ENCODE measurements around the gene PRTFDC1. TPM values are rescaled to one million over a fixed set of nuclear protein-coding genes. Genes with fewer than 3 reads are reported as not detected.

The PRTFDC1 gene
- total and polyA plus RNA-seq, 2 donors (not counting 1 experiment from before 2014, with no cell fraction given): 26.9 to 32.7 TPM

GRCh38 chr10:24821986-24822385 is 130.4 kb downstream of the PRTFDC1 start:
- H3K27ac ChIP-seq (ENCODE audit: insufficient read depth, low read length): no peak overlapping the region
- H3K9ac ChIP-seq (ENCODE audit: insufficient read depth, low read length): no peak overlapping the region
- H3K27me3 ChIP-seq (ENCODE audit: control insufficient read depth, insufficient read depth, low read length): no peaks in the 10 kb centered on the region
- H3K4me3 ChIP-seq (replicated peaks in 1 of 4; ENCODE audit: control extremely low read depth in 1 of 4, insufficient read depth in 1 of 4, low read depth in 3 of 4, low read length in 4 of 4): no peak overlapping the region
- no peaks in the 10 kb centered on the region for H4K20me1 ChIP-seq (ENCODE audit: control insufficient read depth, extremely low read depth, insufficient read depth, low read length)
- no peaks in the 10 kb centered on the region for H3K36me3 ChIP-seq (ENCODE audit: control insufficient read depth, insufficient read depth, low read length)
- no peaks in the 10 kb centered on the region for H3K79me2 ChIP-seq (ENCODE audit: control insufficient read depth, insufficient read depth, low read length)
- no peak overlapping the region for H3K4me2 ChIP-seq (ENCODE audit: extremely low read depth, insufficient read depth, low read length)
- H2AFZ ChIP-seq (ENCODE audit: low read length): no peak overlapping the region
- peak in 1 of 2 donors; percentile 33 for DNase-seq (ENCODE audit: low read depth in 2 of 2)
- no peaks in the 10 kb centered on the region for H3K9me3 ChIP-seq (ENCODE audit: control insufficient read depth, insufficient read depth, low read depth, low read length)
- TF ChIP-seq CTCF (conservative IDR thresholded peaks at IDR 0.05 in 1 of 2, IDR thresholded peaks at IDR 0.05 in 1 of 2; ENCODE audit: low read depth in 1 of 2, low read length in 2 of 2): no peak
- no peak for TF ChIP-seq EZH2 (IDR thresholded peaks at IDR 0.05; ENCODE audit: low read length, missing control alignments)
- peaks cover 2% of the 10 kb centered on the region for H3K4me1 ChIP-seq (ENCODE audit: control insufficient read depth, extremely low read depth, insufficient read depth, low read length)

- no peaks in the 10 kb centered on the region for H3K36me3 ChIP-seq (ENCODE audit: control insufficient read depth, insufficient read depth, low read length)
- no peaks in the 10 kb centered on the region for H3K27me3 ChIP-seq (ENCODE audit: control insufficient read depth, insufficient read depth, low read length)
- no peak overlapping the region for H2AFZ ChIP-seq (ENCODE audit: low read length)
- no peaks in the 10 kb centered on the region for H3K4me1 ChIP-seq (ENCODE audit: control insufficient read depth, extremely low read depth, insufficient read depth, low read length)
- no peak overlapping the region for H3K27ac ChIP-seq (ENCODE audit: insufficient read depth, low read length)
- TF ChIP-seq CTCF (conservative IDR thresholded peaks at IDR 0.05 in 1 of 2, IDR thresholded peaks at IDR 0.05 in 1 of 2; ENCODE audit: low read depth in 1 of 2, low read length in 2 of 2) (no peak), EZH2 (IDR thresholded peaks at IDR 0.05; ENCODE audit: low read length, missing control alignments) (no peak)
- H3K9me3 ChIP-seq (ENCODE audit: control insufficient read depth, insufficient read depth, low read depth, low read length): no peaks in the 10 kb centered on the region
- no peak overlapping the region for H3K4me2 ChIP-seq (ENCODE audit: extremely low read depth, insufficient read depth, low read length)
- no peak overlapping the region for H3K4me3 ChIP-seq (replicated peaks in 1 of 4; ENCODE audit: control extremely low read depth in 1 of 4, insufficient read depth in 1 of 4, low read depth in 3 of 4, low read length in 4 of 4)
- no peaks in the 10 kb centered on the region for H4K20me1 ChIP-seq (ENCODE audit: control insufficient read depth, extremely low read depth, insufficient read depth, low read length)
- no peaks in the 10 kb centered on the region for H3K79me2 ChIP-seq (ENCODE audit: control insufficient read depth, insufficient read depth, low read length)
- DNase-seq (ENCODE audit: low read depth in 2 of 2): no peak
- H3K9ac ChIP-seq (ENCODE audit: insufficient read depth, low read length): no peak overlapping the region
These were observed 135.5 kb downstream of the PRTFDC1 start for GRCh38 chr10:24816868-24817396.

GRCh38 chr10:24814568-24815313 is 137.7 kb downstream of the PRTFDC1 start:
- peak; percentile 34 to 76 for DNase-seq (ENCODE audit: low read depth in 2 of 2)
- Histone ChIP-seq H3K9ac (ENCODE audit: insufficient read depth, low read length) (no peak overlapping the region), H3K27me3 (ENCODE audit: control insufficient read depth, insufficient read depth, low read length) (no peaks in the 10 kb centered on the region), H3K4me3 (replicated peaks in 1 of 4; ENCODE audit: control extremely low read depth in 1 of 4, insufficient read depth in 1 of 4, low read depth in 3 of 4, low read length in 4 of 4) (no peak overlapping the region), H3K4me2 (ENCODE audit: extremely low read depth, insufficient read depth, low read length) (no peak overlapping the region), H2AFZ (ENCODE audit: low read length) (no peak overlapping the region), H4K20me1 (ENCODE audit: control insufficient read depth, extremely low read depth, insufficient read depth, low read length) (no peaks in the 10 kb centered on the region), H3K36me3 (ENCODE audit: control insufficient read depth, insufficient read depth, low read length) (no peaks in the 10 kb centered on the region), H3K4me1 (ENCODE audit: control insufficient read depth, extremely low read depth, insufficient read depth, low read length) (no peaks in the 10 kb centered on the region), H3K79me2 (ENCODE audit: control insufficient read depth, insufficient read depth, low read length) (no peaks in the 10 kb centered on the region), H3K9me3 (ENCODE audit: control insufficient read depth, insufficient read depth, low read depth, low read length) (no peaks in the 10 kb centered on the region), H3K27ac (ENCODE audit: insufficient read depth, low read length) (no peak overlapping the region)
- TF ChIP-seq CTCF (conservative IDR thresholded peaks at IDR 0.05 in 1 of 2, IDR thresholded peaks at IDR 0.05 in 1 of 2; ENCODE audit: low read depth in 1 of 2, low read length in 2 of 2) (no peak), EZH2 (IDR thresholded peaks at IDR 0.05; ENCODE audit: low read length, missing control alignments) (no peak)
